ENCODE measurements around the gene CNTN5.
"Not testable (repeated sequence)": the region's sequence is repeated elsewhere in the genome, so short reads cannot be mapped to it uniquely, and the experiment has no call there.

CNTN5 gene

DNA sequence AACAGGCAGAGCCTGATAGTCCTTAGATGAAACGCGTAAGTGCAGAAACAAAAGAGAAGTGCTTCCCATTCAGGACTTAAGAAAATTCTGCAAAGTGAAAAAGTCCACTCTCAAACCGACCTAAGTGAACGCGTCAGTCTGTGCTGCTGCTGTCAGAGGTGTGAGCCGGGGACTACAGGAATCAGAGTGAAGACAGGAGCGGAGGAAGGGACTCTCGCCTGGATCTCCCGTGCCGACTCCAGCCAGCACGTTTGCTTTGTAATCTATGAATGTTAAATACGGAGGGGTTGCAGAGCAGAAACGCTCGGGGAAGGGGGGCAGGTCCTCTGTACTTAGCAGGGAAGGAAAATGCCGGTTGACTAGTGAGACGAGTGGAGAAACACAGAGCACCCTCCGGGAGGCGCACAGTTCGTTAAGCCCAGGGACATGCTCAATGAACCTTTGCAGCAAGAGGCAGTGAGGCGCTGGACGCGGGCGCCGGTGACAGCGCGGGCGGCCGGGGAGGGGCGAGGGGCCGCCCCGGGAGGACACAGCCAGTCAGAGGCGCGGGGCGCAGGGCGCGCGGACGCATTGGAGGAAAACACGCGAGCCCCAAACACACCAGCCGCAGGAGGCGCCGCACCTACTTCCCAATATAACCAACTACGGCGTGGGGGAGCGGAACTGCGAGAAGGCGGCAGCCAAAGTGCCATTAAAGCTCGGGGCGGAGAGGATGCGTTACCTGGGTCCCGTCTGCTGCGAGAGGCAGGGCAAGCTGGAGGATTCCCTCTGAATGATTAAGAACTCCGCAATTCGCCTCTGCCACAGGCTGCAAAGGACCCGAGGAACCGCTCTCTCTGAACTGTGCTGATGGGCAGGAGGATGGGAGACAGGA, at the start of gene CNTN5:
CNTN5 (plus strand) TSS at position 598 of the 874 bp plus-strand sequence.
- no peak for DNase-seq

DNA sequence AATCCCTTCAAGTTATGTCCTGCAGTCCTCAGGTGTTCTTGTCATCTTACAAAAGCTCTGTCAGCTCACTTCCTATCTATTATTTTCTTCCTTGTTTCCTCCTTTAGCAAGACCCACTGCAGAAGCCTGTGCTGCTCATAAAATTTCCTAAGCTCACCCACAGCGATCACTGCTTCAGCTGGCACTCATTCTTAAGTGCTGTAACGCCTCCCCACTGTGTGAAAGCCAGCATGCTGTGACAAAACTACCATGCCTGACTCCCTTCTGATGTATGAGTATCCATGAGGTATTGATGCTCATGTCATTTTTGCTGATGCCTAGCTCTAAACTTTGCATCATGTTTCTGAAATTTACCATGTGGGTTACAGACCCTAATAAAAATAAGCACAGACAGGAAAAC, 41.5 kb upstream of the CNTN5 start:
- DNase-seq, result no peak

DNA sequence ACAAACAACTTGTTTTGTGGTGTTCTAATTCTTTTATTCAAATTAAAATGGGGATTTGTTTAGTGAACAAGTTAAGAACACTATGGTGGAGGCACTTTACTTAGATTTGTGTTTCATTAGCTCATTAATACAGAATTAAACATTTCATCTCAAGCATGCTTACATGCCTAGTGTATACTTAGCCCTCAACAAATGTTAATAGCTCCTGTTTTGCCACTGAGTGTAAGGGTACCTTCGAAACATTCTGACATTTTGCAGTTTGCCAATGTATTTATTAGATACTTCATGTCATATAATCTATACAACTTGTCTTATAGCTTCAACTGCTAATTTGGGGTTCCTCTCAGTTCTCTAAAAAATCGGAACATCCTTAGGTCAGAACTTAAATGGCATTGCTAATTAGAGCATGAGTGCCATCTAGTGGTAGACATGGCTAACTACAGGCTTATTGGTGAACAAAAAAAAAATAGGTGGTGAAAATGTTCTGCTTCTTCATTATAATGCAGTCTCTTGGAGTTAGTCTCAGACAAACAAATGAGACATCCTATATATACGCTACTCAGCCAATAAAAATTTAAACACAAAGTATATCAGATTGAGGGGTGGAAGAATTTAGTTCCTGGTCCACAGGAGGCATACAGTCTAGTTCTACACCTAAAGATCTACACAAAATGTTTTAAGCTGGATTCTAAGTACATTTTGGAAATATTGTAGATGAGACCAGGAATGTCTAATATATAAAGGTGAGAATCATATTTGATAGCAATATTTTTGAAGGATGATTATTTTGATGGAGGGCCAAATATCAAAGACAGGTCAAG, 4.9 kb upstream of the CNTN5 start:
- DNase-seq, result no peak

DNA sequence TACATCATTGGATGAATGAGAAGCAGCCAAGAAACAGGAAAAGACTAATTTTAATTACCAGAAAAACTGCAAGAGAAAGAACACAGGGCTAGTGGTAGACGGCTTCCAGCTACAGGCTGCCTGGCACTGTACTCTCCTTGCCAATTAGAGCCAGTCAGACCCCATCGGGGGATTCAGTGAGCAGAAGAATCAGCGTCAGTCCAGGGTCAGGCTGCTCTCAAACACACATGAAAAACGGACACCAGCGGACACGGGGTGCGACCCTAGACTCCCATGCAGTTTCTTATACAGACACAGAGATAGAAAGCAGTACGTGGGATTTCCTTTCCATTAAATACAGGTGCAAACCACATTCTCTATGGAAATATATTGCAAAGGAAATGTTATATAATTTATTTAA, 1.1 kb upstream of the CNTN5 start:
- DNase-seq, result no peak

DNA sequence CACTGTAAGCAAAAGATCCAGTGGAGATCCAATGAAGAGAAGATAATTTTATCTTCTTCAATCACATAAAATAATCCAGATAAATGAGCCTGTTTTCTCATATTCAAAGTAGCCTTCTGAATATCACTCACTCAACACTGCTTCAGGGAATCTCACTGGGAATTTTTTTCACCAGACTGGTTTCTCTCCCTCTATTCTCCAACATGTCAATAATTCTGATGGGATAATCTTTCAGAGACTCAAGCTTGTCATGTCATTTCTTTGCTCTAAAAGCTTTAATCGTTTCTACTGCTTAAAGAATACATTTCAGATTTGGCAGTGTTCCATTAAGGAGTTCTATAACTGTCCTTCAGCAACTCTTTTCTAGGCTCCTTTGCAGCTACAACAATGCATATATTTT, 16.3 kb downstream of the CNTN5 start:
- DNase-seq, result no peak

DNA sequence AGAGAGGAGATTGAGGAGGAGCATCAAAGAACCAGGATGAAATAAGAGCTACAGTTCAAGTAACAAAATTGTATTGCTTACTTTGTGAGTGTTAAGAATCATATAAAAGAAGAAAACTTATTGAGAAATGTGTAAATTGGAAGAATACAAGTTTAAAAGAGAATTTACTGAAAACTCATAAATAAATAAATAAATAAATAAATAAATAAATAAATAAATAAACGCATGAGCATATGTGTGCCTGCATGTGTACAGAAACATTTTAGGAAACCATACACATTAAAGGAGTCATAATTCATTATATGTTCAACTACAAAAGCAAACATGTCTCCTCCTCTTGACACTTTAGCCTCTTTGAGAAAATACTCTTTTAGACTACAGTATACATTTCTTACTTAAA, 42.6 kb downstream of the CNTN5 start:
- DNase-seq, result no peak

DNA sequence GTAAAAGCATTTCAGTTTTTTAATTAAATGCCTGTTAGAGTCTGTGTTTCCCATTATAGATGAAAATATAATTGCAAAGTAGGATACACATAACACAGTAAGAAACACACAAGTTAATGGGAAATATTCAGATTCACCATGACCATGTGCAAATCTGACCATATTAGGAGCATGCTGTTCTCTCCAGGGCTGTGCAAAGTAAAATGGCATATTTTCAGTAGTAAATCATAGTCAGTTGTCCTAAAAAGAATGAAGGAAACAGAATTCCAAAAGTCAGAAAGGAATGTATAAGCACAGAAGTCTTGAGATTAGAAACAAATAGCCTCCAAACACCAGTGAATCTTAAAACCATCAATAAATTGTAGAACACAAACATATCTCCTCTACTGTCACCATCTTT, 44.4 kb downstream of the CNTN5 start:
- no peak for DNase-seq

DNA sequence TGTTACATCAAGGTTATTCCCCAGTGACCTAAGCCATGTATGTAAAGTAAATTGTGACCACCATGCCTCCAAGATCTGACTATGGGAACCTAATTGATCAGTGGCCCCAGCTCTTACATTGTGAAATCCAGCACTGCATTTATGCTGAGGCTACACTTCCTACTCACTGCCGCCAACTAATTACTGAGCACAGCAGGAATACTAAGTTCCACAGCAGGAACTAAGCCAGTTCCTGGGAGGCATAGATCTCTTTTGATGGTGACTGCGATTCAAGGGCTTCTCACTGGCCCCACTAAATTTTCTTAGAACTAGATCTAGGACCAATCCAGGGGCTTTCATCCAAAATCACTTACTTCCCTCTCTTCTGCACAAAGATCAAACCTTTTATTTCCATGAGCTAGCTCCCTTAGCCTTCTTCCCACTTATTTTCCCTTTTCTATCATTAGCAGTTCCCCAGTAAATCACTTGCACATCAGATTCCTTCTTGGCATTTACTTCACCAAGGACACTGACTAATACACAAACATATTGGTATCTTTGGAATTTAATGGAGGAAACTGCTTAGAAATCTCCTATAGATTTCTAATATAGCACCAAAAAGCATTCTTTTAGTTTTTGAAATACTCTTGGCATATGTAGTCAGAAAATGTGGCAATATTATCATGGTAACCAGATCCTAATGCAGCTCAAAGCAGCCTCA, 46.0 kb downstream of the CNTN5 start:
- no peak for DNase-seq

DNA sequence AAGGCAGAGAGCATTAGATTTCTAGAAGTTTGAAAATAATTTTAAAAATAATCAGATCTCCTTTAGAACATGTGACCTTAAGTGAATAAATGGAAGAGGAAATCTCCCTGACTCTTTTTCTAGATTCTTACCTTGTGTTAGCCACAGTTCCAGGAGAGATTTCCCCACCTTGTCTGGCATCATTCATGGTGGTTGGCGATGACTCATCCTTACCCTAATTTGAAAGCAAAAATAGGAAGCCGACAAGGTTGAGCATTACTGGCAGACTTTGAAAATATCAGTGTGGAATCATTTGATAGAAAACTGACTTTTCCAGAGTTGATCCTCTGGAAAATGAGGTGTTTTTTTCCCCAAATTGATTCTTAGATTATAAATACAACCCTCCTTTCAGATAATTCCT, 48.1 kb downstream of the CNTN5 start:
- DNase-seq, result no peak

DNA sequence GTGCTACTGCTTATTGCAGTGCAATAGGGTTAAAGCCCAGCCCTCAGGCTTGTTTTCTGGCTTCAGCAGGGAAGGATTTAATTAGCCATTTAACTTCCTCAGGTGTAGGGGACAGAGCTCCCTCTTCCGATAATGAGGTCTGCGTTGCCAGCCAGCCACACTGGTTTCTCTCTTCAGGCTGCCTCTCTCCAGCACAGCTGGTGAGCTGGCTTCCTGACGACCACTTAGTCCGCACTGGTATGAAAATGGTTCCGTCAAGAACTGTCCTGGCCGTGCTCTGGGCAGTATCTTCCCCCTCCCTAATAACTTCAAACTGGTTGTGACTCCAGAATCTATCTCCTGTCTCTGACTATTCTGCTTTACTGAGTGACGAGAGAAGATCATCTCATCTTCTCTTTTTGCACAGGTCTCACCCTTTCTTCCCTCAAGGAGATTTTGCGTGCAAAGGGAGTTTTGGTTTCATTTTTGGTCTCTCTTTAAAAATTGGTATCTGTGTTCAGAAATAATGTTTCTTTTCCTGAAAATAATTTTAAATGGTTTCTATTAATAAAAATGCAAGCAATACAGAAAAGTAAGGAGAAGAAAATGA, 49.2 kb downstream of the CNTN5 start:
- no peak for DNase-seq

DNA sequence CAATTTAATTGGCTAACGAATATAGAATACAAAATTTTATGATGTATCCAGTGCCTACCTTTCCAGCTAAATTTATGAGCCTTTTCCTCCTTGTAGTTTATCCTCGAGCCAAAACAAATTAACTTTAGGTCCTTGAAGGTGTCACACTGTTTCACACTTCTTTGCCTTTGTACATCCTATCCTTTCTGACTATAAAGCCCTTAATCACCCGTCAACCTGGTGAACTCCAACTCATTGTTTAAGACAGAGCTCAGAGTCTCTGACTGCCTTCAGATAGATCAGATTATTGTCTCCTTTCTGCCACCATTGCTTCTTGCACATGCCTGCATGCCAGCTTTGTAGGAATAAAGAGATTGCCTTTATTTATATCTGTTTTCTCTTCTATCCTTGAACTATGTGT, 58.8 kb downstream of the CNTN5 start:
- DNase-seq, result no peak

DNA sequence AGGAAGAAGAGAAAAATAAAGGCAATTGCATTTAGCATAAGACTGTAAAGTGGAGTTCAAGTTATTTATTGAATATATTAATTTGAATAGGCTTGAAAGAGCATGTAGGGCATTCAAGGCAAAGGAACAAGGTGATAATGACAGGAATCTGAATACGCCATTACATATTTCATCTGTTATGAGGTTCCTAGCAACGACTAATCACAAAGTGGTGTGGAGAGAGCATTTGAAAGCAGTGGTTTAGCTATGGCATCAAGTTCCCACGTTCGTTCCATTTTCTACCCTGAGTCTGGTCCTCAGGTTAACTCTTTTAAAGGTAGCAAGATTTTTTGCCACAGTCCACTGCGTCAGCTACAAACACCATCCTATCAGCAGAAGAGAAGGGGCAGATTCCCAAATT, 59.4 kb downstream of the CNTN5 start:
- DNase-seq, result no peak

DNA sequence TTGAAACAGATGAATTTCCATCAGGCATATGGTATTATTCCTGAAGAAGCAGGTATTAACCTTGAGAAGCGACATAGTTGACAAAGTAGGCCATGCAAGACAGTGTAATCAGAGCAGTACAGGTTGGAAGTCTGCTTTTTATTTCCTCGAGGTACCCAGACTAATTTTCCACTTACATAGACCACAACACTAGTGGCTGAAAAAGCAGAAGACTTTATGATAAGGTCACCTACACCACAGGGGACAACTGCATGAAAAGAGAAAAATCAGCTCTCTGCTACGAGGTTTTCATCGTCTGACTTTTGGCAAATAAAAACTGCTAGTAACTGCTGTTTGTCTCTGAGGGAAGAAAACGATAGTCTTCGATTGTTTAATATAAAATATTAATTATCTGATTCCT, 77.5 kb downstream of the CNTN5 start:
- no peak for DNase-seq

DNA sequence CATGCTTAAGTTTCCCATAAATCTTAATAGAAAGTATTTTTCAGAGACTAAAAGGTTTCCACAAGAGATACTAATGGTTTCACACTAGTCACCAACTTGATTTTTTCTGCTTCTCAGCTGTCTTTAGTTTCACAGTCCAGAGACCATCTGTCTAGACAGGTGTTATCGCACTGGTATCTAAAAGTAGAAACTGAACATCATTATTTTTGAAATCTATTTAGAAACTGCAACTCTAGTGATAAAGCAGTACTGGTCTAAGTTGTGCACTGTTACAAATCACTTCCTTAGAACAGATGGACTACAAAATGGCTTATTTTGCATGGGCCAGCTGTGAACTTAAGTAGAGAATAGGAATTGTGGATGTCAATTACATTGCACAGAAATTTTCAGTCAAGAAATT, 78.0 kb downstream of the CNTN5 start:
- no peak for DNase-seq

DNA sequence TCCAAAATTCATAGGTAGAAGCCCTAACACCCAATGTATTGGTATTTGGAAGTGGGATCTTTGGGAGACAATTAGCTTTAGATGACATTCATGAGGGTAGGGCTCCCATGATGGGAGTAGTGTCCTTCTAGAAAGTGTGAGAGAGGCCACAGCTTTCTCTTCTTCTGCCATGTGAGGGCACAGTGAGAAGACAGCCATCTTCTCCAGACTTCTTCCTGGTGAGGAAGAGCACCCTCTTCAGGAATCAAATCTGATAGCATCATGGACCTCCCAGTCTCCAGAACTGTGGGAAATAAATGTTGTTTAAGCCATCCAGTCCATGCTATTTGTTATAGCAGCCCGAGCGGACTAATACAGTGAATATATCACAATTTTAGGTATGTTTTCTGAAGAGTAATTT, 96.9 kb downstream of the CNTN5 start:
- no peak for DNase-seq

DNA sequence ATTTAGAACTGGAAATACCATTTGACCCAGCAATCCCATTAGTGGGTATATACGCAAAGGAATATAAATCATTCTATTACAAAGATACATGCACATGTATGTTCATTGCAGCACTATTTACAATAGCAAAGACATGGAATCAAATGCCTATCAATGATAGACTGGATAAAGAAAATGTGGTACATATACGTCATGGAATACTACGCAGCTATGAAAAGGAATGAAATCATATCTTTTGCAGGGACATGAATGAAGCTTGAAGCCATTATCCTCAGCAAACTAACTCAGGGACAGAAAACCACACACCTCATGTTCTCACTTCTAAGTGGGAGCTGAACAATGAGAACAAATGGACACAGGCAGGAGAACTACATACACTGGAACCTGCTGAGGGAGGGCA, 113.1 kb downstream of the CNTN5 start:
- DNase-seq, result not testable (repeated sequence)

DNA sequence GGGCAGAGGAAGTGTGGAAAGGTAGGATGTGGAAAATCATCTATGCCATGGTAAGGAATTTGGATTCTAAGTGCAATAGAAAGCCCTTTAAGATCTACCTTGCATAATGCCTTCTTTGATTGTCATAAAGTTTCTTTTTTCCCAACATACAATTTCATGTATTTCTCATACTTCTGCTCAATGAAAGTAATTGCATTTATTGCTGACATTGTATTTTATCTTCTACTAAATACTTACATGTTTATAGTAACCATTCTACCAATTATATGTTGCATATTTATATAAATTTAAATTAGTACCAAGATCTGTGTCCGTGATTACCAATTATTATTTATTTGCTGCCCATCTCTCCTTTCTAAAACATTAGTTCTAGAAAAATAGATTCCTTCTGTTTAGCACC, 114.8 kb downstream of the CNTN5 start:
- DNase-seq, result no peak

DNA sequence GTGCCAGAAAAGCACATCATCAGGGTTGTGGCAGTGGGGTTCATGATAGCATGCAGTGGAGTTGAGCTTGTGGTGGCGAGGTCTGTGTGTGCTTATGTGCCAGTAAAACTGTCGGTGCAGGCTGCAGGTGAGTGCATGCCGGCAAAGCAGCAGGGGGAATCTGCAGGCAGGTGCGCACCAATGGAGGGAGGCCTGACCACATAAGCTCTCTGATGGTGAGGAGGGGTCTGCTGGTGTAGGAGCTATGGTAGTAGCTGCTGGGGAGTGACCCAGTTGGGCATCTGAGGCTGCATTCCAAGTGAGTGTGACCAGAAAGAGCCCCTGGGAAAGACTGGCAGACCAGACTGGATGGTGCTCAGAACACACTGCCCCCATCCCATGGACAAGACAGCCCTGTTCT, 121.5 kb downstream of the CNTN5 start:
- no peak for DNase-seq

DNA sequence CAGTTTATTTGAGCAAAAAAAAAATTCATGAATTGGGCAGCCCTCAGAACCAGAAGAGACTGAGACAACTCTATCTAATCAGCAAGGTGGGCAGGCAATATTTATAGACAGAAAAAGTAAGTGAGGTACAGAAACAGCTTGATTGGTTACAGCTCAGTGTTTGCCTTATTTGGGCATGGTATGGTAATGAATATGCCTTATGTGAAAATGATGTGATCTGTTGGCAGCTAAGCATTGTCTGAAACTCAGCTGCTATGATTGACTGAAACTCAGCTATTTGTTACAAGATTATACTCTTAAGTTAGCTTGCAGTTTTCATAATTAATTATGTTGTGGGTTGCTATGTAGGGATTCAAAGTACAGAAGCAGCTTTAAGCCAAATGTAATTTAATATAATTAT, 127.6 kb downstream of the CNTN5 start:
- DNase-seq, result no peak

DNA sequence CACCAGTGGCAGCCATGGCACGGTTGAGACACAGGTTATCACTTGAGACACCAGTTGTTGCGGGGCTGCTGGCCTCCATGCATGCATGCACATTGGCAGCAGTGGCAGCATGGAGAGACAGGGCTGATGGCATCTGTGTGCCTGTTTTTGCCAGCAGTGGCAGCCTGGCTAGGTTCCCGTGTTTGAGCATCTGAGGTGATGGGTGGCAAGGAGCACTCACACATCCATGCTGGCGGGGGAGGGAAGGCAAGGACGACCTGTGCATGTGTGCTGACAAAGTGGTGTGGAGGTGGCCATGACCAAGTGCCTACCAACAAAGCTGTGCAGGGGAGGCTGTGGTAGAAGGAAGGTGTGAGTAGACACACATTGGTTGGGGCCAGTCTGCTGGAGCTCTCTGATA, 133.5 kb downstream of the CNTN5 start:
- DNase-seq, result no peak

DNA sequence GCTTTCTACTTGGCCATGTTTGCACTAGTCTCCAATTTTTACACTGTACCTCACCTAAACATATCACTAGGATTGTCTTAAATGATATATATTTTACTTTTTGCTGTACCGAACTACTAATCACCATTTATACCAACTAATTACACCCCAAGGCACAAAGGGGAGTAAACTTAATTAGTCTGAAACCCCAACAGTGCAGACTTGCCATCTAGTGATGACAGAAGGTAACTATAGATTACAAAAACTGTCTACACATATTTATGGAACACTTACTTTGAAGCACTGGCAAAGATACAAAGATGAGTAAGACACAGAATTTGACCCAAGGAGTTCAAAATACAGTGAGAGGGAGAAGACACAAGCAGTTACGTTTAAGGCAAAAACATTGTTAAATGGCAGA, 139.7 kb downstream of the CNTN5 start:
- DNase-seq, result no peak

DNA sequence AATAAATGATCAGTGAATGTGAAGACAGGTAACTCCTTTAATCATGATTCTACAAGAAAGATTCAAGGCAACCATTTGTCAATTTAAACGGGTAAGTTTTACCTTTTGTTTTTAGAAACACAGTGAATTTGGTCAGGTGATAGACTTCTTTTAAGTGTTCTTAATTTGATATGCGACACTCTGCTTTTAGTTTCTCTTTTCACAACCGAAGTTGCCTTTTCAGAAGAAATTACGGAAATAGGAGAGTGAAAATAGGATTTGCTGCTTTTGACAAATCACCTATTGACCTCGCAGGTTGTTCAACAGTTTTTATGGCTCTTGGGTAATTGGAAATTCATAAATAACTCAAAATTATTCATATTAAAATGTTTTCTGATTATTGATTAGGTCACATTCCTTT, 142.1 kb downstream of the CNTN5 start:
- no peak for DNase-seq

DNA sequence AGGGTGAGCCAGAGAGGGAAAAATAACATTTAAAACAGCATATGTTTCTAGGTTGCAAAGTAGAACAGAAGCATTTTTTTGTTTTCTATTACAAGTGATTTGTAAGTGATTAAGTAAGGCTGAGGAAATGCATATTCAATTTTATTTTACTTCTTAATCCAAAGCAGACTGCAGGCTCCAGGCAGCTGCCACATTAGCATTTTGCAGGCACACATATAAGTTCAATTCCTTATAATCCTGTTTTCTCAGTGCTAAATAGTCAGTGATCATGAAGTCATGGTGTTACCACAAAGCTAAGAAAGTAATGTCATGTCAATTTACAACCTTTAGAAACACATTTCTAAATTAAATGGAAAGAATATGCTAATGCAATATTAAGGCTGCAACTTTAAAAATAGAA, 149.8 kb downstream of the CNTN5 start:
- no peak for DNase-seq
